Gastrocnemius medialis (tissue), 4 donors: Measurements from ENCODE around the gene ARPC5L.

Experiments
- CTCF ChIP-seq, 5 experiments: fragments of 450-650 bp in 3 of 5; fragments of 200-600 bp in 2 of 5; sonication (generic) in 2 of 5; IDR thresholded peaks in 4 of 5; conservative IDR thresholded peaks in 1 of 5; 1 replicate in 4 of 5; 2 replicates in 1 of 5; pipeline ENCODE4 v1.5.1; 2016 to 2019; ENCODE audit warnings: antibody characterized with exemption in 5 of 5, mild to moderate bottlenecking in 3 of 5, moderate library complexity in 3 of 5
- POLR2A ChIP-seq, 2 donors: fragments of 450-650 bp; IDR thresholded peaks; one replicate each; pipeline ENCODE4 v1.6.1; 2017; ENCODE audit warnings: antibody characterized with exemption in 2 of 2, mild to moderate bottlenecking in 2 of 2, moderate library complexity in 2 of 2

GRCh38 chr9:124834591-124834990 lies 27.3 kb upstream of the ARPC5L start:
- TF ChIP-seq CTCF (IDR thresholded peaks at IDR 0.05 in 4 of 5, conservative IDR thresholded peaks at IDR 0.05 in 1 of 5) (no peak), POLR2A (IDR thresholded peaks at IDR 0.05) (no peak)
